SK-N-SH treated with all-trans-retinoic acid at 6 μM for 48 hours (cell line): ENCODE data around the gene LGMN.

Source experiments
- ATAC-seq: fragments of 200-7000 bp; cut with Tn5 transposase; 3 replicates; pipeline ENCODE4 v1.9.1; 2020; ENCODE audit warnings: mild to moderate bottlenecking, moderate library complexity
- BACH2 ChIP-seq: fragments of 250-450 bp; sonication (Bioruptor Pico); IDR thresholded peaks from 2 replicates; pipeline ENCODE4 v1.9.0; 2021; ENCODE audit warnings: mild to moderate bottlenecking, borderline replicate concordance
- CSDC2 ChIP-seq: fragments of 250-450 bp; sonication (Bioruptor Pico); IDR thresholded peaks from 2 replicates; pipeline ENCODE4 v1.5.0; 2020; ENCODE audit warnings: mild to moderate bottlenecking, moderate library complexity
- ESRRG ChIP-seq: fragments of 250-450 bp; sonication (Bioruptor Pico); IDR thresholded peaks from 2 replicates; pipeline ENCODE4 v1.6.1; 2021; ENCODE audit warnings: mild to moderate bottlenecking
- GLIS3 ChIP-seq: fragments of 250-450 bp; sonication (Bioruptor Pico); IDR thresholded peaks from 2 replicates; pipeline ENCODE4 v1.5.0; 2020; ENCODE audit warnings: mild to moderate bottlenecking, moderate library complexity
- ISL1 ChIP-seq: fragments of 250-450 bp; sonication (Bioruptor Pico); IDR thresholded peaks from 2 replicates; pipeline ENCODE4 v2.1.2; 2022; ENCODE audit warnings: mild to moderate bottlenecking, moderate library complexity
- OSR1 ChIP-seq: fragments of 250-450 bp; sonication (Bioruptor Pico); IDR thresholded peaks from 2 replicates; pipeline ENCODE4 v1.8.0; 2022; ENCODE audit warnings: moderate library complexity, mild to moderate bottlenecking, inconsistent platforms
- PPARA ChIP-seq: fragments of 250-450 bp; sonication (Bioruptor Pico); IDR thresholded peaks from 2 replicates; pipeline ENCODE4 v1.5.0; 2020; ENCODE audit warnings: mild to moderate bottlenecking, borderline replicate concordance
- RARB ChIP-seq: fragments of 250-450 bp; sonication (Bioruptor Pico); IDR thresholded peaks from 2 replicates; pipeline ENCODE4 v1.8.0; 2021; ENCODE audit warnings: mild to moderate bottlenecking, moderate library complexity
- TCF4 ChIP-seq: fragments of 250-450 bp; sonication (Bioruptor Pico); IDR thresholded peaks from 2 replicates; pipeline ENCODE4 v1.8.0; 2021; ENCODE audit warnings: mild to moderate bottlenecking, moderate library complexity, borderline replicate concordance
- TOX ChIP-seq: fragments of 250-450 bp; sonication (Bioruptor Pico); IDR thresholded peaks from 2 replicates; pipeline ENCODE4 v1.8.0; 2021; ENCODE audit warnings: mild to moderate bottlenecking, moderate library complexity, borderline replicate concordance
- ZC3H10 ChIP-seq: fragments of 250-450 bp; sonication (Bioruptor Pico); IDR thresholded peaks from 2 replicates; pipeline ENCODE4 v1.5.1; 2021; ENCODE audit warnings: mild to moderate bottlenecking, moderate library complexity
- ZFP3 ChIP-seq: fragments of 250-450 bp; sonication (Bioruptor Pico); IDR thresholded peaks from 2 replicates; pipeline ENCODE4 v1.5.0; 2020; ENCODE audit warnings: mild to moderate bottlenecking, moderate library complexity
- ZNF565 ChIP-seq: fragments of 450-650 bp; formaldehyde crosslinking; conservative IDR thresholded peaks from 2 replicates; pipeline ENCODE4 v1.5.0; 2020; ENCODE audit warnings: low read depth, mild to moderate bottlenecking, moderate library complexity
- ZNF70 ChIP-seq: fragments of 450-650 bp; formaldehyde crosslinking; IDR thresholded peaks from 2 replicates; pipeline ENCODE4 v1.5.0; 2020; ENCODE audit warnings: mild to moderate bottlenecking, moderate library complexity
- ZNF8 ChIP-seq: fragments of 450-650 bp; formaldehyde crosslinking; IDR thresholded peaks from 2 replicates; pipeline ENCODE4 v1.5.0; 2020; ENCODE audit warnings: mild to moderate bottlenecking, moderate library complexity
- TF ChIP-seq, protein P1 (sequence below): fragments of 250-450 bp; sonication (Bioruptor Pico); IDR thresholded peaks from 2 replicates; pipeline ENCODE4 v1.5.0; 2020; ENCODE audit warnings: mild to moderate bottlenecking, moderate library complexity
- TF ChIP-seq, protein P2 (sequence below): fragments of 250-450 bp; sonication (Bioruptor Pico); IDR thresholded peaks from 2 replicates; pipeline ENCODE4 v1.5.1; 2020; ENCODE audit warnings: low read depth, mild to moderate bottlenecking, moderate library complexity
- TF ChIP-seq, protein P3 (sequence below): fragments of 250-450 bp; sonication (Bioruptor Pico); IDR thresholded peaks from 2 replicates; pipeline ENCODE4 v1.8.0; 2020; ENCODE audit warnings: mild to moderate bottlenecking, moderate library complexity, borderline replicate concordance
- TF ChIP-seq, protein P4 (sequence below): fragments of 250-450 bp; sonication (Bioruptor Pico); IDR thresholded peaks from 2 replicates; pipeline ENCODE4 v1.5.1; 2021; ENCODE audit warnings: mild to moderate bottlenecking, moderate library complexity

LGMN gene

DNA sequence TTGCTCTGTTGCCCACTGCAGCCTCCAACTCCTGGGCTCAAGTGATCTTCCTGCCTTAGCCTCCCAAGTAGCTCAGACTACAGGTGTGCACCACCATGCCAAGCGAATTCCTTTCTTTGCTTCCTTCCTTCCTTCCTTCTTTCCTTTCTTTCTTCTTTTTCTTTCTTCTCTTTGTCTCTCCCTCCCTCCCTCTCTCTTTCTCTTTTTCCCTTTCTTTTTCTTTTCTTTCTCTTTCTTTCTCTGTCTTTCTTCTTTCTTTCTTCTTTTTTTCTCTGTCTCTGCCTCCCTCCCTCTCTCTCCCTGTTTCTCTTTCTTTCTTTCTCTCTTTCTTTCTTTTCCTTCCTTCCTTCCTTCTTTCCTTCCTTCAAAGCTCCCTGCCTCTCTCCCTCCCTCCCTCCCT, 52.9 kb downstream of the LGMN start:
- TF ChIP-seq, protein P1, sequence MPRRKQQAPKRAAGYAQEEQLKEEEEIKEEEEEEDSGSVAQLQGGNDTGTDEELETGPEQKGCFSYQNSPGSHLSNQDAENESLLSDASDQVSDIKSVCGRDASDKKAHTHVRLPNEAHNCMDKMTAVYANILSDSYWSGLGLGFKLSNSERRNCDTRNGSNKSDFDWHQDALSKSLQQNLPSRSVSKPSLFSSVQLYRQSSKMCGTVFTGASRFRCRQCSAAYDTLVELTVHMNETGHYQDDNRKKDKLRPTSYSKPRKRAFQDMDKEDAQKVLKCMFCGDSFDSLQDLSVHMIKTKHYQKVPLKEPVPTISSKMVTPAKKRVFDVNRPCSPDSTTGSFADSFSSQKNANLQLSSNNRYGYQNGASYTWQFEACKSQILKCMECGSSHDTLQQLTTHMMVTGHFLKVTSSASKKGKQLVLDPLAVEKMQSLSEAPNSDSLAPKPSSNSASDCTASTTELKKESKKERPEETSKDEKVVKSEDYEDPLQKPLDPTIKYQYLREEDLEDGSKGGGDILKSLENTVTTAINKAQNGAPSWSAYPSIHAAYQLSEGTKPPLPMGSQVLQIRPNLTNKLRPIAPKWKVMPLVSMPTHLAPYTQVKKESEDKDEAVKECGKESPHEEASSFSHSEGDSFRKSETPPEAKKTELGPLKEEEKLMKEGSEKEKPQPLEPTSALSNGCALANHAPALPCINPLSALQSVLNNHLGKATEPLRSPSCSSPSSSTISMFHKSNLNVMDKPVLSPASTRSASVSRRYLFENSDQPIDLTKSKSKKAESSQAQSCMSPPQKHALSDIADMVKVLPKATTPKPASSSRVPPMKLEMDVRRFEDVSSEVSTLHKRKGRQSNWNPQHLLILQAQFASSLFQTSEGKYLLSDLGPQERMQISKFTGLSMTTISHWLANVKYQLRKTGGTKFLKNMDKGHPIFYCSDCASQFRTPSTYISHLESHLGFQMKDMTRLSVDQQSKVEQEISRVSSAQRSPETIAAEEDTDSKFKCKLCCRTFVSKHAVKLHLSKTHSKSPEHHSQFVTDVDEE (CRISPR knock-in tag), result no peak
- TF ChIP-seq, protein P2, sequence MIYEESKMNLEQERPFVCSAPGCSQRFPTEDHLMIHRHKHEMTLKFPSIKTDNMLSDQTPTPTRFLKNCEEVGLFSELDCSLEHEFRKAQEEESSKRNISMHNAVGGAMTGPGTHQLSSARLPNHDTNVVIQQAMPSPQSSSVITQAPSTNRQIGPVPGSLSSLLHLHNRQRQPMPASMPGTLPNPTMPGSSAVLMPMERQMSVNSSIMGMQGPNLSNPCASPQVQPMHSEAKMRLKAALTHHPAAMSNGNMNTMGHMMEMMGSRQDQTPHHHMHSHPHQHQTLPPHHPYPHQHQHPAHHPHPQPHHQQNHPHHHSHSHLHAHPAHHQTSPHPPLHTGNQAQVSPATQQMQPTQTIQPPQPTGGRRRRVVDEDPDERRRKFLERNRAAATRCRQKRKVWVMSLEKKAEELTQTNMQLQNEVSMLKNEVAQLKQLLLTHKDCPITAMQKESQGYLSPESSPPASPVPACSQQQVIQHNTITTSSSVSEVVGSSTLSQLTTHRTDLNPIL (CRISPR knock-in tag), result no peak
- TF ChIP-seq, protein P3, sequence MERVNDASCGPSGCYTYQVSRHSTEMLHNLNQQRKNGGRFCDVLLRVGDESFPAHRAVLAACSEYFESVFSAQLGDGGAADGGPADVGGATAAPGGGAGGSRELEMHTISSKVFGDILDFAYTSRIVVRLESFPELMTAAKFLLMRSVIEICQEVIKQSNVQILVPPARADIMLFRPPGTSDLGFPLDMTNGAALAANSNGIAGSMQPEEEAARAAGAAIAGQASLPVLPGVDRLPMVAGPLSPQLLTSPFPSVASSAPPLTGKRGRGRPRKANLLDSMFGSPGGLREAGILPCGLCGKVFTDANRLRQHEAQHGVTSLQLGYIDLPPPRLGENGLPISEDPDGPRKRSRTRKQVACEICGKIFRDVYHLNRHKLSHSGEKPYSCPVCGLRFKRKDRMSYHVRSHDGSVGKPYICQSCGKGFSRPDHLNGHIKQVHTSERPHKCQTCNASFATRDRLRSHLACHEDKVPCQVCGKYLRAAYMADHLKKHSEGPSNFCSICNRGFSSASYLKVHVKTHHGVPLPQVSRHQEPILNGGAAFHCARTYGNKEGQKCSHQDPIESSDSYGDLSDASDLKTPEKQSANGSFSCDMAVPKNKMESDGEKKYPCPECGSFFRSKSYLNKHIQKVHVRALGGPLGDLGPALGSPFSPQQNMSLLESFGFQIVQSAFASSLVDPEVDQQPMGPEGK (CRISPR knock-in tag), result no peak
- no peak for TF ChIP-seq CSDC2 (CRISPR knock-in tag)
- TF ChIP-seq PPARA, result no peak
- no peak for TF ChIP-seq GLIS3 (CRISPR knock-in tag)
- TF ChIP-seq RARB (CRISPR knock-in tag), result no peak
- TF ChIP-seq ESRRG (CRISPR knock-in tag), result no peak
- no peak for TF ChIP-seq ZNF70 (CRISPR knock-in tag)
- no peak for TF ChIP-seq ZNF565 (CRISPR knock-in tag)
- ATAC-seq, result no peak

DNA sequence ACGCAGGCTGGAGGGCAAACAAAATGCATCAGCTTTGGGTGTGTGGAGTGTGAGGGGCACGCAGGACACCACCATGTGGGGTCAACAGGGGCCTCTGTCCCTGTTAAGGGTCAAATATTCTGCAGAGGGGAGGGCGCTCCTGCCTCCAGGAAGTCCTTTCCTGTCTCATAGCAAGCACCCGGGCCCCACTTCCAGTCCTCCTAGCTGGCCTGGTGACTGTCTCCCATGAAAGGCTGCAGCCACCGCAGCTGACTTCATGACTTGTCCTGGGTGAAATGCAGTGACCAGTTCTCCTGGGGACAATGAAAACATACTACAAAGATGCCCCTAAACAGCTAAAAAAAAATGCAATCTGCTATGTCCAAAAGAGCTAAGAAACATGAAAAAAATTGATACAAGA, 53.6 kb downstream of the LGMN start:
- ATAC-seq, result no peak
- TF ChIP-seq ZNF8 (CRISPR knock-in tag), result no peak
- no peak for TF ChIP-seq ESRRG (CRISPR knock-in tag)
- TF ChIP-seq ISL1 (CRISPR knock-in tag), result no peak
- TF ChIP-seq, protein P4, sequence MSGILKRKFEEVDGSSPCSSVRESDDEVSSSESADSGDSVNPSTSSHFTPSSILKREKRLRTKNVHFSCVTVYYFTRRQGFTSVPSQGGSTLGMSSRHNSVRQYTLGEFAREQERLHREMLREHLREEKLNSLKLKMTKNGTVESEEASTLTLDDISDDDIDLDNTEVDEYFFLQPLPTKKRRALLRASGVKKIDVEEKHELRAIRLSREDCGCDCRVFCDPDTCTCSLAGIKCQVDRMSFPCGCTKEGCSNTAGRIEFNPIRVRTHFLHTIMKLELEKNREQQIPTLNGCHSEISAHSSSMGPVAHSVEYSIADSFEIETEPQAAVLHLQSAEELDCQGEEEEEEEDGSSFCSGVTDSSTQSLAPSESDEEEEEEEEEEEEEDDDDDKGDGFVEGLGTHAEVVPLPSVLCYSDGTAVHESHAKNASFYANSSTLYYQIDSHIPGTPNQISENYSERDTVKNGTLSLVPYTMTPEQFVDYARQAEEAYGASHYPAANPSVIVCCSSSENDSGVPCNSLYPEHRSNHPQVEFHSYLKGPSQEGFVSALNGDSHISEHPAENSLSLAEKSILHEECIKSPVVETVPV (CRISPR knock-in tag), result no peak
- TF ChIP-seq TCF4, result no peak
- no peak for TF ChIP-seq ZNF70 (CRISPR knock-in tag)
- TF ChIP-seq BACH2 (CRISPR knock-in tag), result no peak
- no peak for TF ChIP-seq RARB (CRISPR knock-in tag)
- TF ChIP-seq, protein P1 (CRISPR knock-in tag), result no peak
- no peak for TF ChIP-seq PPARA
- TF ChIP-seq TOX (CRISPR knock-in tag), result no peak
- TF ChIP-seq ZFP3 (CRISPR knock-in tag), result no peak
- TF ChIP-seq, protein P3 (CRISPR knock-in tag), result no peak
- no peak for TF ChIP-seq ZC3H10
- no peak for TF ChIP-seq OSR1 (CRISPR knock-in tag)
- no peak for TF ChIP-seq ZNF565 (CRISPR knock-in tag)
- no peak for TF ChIP-seq CSDC2 (CRISPR knock-in tag)
